Mammary epithelial cell (primary cell): Measurements from ENCODE around the gene MYO7A.

Experiments used
- EZH2 ChIP-seq: IDR thresholded peaks from 2 replicates; pipeline ENCODE4 v1.6.1; 2012; ENCODE audit warnings: low read length, inconsistent platforms, borderline replicate concordance
- TF ChIP-seq, protein P1 (sequence below), 2 donors: IDR thresholded peaks in 1 of 2; conservative IDR thresholded peaks in 1 of 2; 2 replicates each; pipeline ENCODE4 v1.5.1; 2011 to 2012; ENCODE audit warnings: inconsistent platforms in 2 of 2, low read length in 2 of 2, mild to moderate bottlenecking in 2 of 2, control low read depth in 1 of 2, low read depth in 1 of 2; ENCODE audit not compliant: insufficient read depth in 1 of 2; ENCODE audit errors: extremely low read depth in 1 of 2

DNA sequence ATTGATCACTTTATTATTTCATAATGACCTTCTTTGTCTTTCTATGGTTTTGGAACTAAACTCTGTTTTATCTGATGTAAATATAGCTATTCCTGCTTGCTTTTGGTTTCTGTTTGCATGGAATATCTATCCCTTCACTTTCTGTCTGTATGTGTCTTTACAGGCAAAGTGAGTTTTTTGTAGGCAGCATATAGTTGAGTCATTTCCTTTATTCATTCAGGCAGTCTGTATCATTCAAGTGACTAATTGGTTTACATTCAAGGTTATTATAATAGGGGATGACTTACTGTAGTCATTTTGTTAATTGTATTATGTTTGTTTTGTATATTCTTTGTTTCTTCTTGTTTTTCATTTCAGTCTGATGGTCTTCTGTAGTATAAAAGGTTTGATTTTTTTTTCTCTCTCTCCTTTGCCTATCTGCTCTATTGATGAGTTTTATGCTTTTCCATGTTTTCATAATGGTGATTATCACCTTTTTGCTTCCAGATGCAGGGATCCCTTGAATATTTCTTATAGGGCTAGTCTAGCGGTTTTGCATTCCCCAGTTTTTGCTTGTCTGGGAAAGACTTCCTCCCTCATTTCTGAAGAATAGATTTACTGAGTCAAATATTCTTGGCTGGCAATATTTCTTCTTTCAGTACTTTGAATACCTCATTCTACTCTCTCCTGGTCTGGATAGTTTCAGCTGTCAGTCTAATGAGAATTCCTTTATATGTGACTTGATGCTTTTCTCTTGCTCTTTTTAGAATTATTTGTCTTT lies 123.0 kb downstream of the MYO7A start:
- TF ChIP-seq, protein P1, sequence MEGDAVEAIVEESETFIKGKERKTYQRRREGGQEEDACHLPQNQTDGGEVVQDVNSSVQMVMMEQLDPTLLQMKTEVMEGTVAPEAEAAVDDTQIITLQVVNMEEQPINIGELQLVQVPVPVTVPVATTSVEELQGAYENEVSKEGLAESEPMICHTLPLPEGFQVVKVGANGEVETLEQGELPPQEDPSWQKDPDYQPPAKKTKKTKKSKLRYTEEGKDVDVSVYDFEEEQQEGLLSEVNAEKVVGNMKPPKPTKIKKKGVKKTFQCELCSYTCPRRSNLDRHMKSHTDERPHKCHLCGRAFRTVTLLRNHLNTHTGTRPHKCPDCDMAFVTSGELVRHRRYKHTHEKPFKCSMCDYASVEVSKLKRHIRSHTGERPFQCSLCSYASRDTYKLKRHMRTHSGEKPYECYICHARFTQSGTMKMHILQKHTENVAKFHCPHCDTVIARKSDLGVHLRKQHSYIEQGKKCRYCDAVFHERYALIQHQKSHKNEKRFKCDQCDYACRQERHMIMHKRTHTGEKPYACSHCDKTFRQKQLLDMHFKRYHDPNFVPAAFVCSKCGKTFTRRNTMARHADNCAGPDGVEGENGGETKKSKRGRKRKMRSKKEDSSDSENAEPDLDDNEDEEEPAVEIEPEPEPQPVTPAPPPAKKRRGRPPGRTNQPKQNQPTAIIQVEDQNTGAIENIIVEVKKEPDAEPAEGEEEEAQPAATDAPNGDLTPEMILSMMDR (conservative IDR thresholded peaks at IDR 0.05 in 1 of 2, IDR thresholded peaks at IDR 0.05 in 1 of 2; ENCODE audit: extremely low read depth in 1 of 2, insufficient read depth in 1 of 2, low read depth in 1 of 2, low read length in 2 of 2) = no peak
- no peak for TF ChIP-seq EZH2
